Ectodermal cell (in vitro differentiated cells): ENCODE measurements around the gene KRTAP10-12.
"Not testable (repeated sequence)": the region's sequence is repeated elsewhere in the genome, so short reads cannot be mapped to it uniquely, and the experiment has no call there.

ENCODE experiments used
- H3K27ac ChIP-seq: 2 replicates; pipeline ENCODE4 v1.7.0; 2013; ENCODE audit warnings: mild to moderate bottlenecking, low read depth, low read length; ENCODE audit not compliant: insufficient read depth, poor library complexity, severe bottlenecking
- H3K27me3 ChIP-seq: 2 replicates; pipeline ENCODE4 v1.7.0; 2013; ENCODE audit warnings: mild to moderate bottlenecking, low read length; ENCODE audit not compliant: insufficient read depth, control insufficient read depth, poor library complexity, severe bottlenecking
- H3K36me3 ChIP-seq: one replicate; pipeline ENCODE4 v1.7.0; 2013; ENCODE audit warnings: low read length; ENCODE audit not compliant: control insufficient read depth, insufficient read depth
- H3K4me1 ChIP-seq: one replicate; pipeline ENCODE4 v1.7.0; 2013; ENCODE audit warnings: low read length; ENCODE audit not compliant: control insufficient read depth, insufficient read depth
- H3K4me3 ChIP-seq: 2 replicates; pipeline ENCODE4 v1.7.0; 2013; ENCODE audit warnings: low read depth, low read length, control low read depth; ENCODE audit not compliant: insufficient read depth
- H3K9me3 ChIP-seq: 2 replicates; pipeline ENCODE4 v1.7.0; 2013; ENCODE audit warnings: mild to moderate bottlenecking, low read length, moderate library complexity; ENCODE audit not compliant: control insufficient read depth
- WGBS, 2 experiments: methylation state at CpG; one replicate each; pipeline ENCODE4 v1.1.7; 2013; ENCODE audit warnings: missing lambda C conversion rate in 2 of 2; 5-methylcytosine and 5-hydroxymethylcytosine counted together

The KRTAP10-12 gene

DNA sequence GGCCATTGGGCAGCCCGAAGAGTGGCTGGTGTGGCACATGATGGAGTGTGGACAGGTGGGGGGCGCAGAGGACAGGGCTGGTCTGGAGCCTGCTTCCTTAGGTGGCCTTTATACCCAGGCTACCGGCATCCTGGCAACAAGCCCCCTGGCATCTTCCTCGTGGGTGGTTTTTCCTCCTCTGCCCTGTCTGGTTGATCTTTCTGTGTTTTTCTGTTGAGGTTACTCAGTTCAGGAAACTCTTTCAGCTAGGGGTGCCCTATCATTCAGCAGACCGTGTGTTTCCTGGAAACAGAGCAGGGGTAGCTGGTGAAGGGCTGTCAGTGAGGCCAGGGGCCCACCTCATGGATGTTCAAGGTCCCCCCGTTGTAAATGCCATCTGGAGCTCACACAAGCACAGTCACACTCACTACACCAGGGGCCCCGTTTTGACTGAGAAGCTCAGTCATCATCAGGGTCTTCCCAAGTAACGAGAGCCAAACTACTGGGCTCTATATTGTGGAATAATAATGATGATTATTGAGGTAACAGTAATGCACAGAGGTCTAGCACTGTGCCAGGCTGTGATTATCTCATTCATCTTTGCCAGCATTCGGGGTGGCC, 42.3 kb upstream of the KRTAP10-12 start, which contains the start of gene KRTAP12-4:
Gene KRTAP12-4 (minus strand): TSS at position 84 of the 600 bp plus-strand sequence. CDS start 45 bp downstream, at position 39.
- Histone ChIP-seq H3K27me3 (no peaks in the 10 kb centered on the region), H3K36me3 (no peaks in the 10 kb centered on the region), H3K27ac (no peak within 1 kb of the TSS), H3K4me1 (peaks cover 3% of the 10 kb centered on the region), H3K9me3 (no peaks in the 10 kb centered on the region), H3K4me3 (no peak within 1 kb of the TSS)
- WGBS, 2 experiments, result 91 to 92% methylated on average over 9 of the region's 9 CpGs

DNA sequence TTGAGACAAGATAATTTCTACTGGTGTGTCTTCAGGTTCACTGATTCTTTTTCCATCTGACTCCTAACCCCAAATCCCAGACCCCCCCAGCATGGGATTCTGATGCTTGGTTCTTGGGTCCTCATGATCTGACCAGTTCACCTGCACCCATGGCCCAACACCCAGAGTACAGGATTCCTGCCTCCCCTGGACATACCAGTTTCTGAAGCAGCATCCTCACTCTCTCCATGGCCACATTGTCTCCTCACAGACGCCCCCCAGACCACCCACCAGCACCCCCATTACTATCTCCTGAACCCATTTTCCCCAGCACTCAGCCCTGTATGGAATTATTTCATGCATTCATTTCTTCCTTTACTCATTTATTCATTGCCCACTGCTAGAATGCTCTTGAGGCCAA, 40.1 kb upstream of the KRTAP10-12 start:
- Histone ChIP-seq H3K4me1 (peaks cover 3% of the 10 kb centered on the region), H3K9me3 (no peaks in the 10 kb centered on the region), H3K27ac (no peak overlapping the region), H3K36me3 (no peaks in the 10 kb centered on the region), H3K4me3 (no peak overlapping the region), H3K27me3 (no peaks in the 10 kb centered on the region)
- WGBS, 2 experiments, result 78 to 83% methylated on average over 1 of the region's 1 CpG

DNA sequence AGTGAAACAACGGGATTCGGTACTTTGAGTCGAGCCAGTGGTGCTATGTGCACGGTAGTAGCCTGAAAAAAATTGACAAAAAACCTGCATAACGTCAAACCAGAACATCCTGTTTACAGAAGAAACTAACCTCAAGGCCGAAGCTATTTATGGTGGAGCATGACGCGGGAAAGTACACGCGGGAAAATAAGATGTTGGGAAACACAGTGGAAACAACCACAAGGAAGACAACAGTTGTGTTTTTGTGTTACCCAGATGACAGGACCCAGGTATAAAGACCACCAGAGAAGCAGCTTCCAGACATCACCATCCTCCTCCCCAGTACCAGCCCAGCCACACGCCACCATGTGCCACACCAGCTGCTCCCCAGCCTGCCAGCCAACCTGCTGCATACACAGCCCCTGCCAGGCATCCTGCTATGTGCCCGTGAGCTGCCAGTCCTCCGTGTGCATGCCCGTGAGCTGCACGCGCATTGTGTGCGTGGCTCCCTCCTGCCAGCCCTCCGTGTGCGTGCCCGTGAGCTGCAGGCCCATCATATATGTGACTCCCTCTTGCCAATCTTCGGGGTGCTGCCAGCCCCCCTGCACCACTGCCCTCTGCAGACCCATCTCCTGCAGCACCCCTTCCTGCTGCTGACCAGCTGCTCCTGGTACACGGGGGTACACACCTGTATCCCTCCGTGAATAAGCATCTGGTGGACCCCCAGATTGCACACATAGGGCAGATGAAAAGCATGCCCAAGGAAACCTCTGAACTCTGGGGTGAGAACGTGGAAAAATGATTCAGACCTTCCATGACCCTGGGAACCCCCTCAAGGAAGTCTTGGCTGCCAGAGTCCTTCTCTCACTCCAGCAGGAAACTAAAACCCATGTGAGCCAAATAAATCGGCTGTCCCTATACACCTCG, 39.1 kb upstream of the KRTAP10-12 start, which contains the start of gene KRTAP12-3:
Gene KRTAP12-3 (plus strand): TSS at position 298 of the 906 bp plus-strand sequence. CDS start 48 bp downstream, at position 346.
- no peaks in the 10 kb centered on the region for H3K27me3 ChIP-seq
- H3K36me3 ChIP-seq, result no peaks in the 10 kb centered on the region
- H3K4me1 ChIP-seq, result peaks cover 3% of the 10 kb centered on the region
- no peak within 1 kb of the TSS for H3K27ac ChIP-seq
- H3K9me3 ChIP-seq, result no peaks in the 10 kb centered on the region
- WGBS, 2 experiments, result 92 to 94% methylated on average over 26 of the region's 26 CpGs
- no peak within 1 kb of the TSS for H3K4me3 ChIP-seq

DNA sequence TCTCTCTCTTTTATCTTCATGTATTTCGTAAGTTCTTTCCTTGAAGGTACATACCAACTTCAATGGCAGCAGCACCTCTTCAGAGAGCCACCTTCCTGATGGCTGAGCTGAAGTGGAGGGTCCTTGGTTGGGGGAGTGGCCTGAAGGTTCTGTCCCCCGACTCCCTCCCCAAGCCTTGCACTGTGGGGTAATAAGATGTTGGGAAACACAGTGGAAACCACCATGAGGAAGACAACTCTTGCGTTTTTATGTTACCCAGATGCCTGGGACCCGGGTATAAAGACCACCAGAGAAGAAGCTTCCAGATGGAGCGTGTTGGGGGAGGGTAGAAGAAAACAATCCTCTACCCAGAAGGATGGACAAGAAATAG, 38.4 kb upstream of the KRTAP10-12 start:
- Histone ChIP-seq H3K4me3 (no peak overlapping the region), H3K4me1 (peaks cover 3% of the 10 kb centered on the region), H3K27me3 (no peaks in the 10 kb centered on the region), H3K36me3 (no peaks in the 10 kb centered on the region), H3K27ac (no peak overlapping the region), H3K9me3 (no peaks in the 10 kb centered on the region)
- WGBS, 2 experiments, result 93 to 97% methylated on average over 5 of the region's 5 CpGs

DNA sequence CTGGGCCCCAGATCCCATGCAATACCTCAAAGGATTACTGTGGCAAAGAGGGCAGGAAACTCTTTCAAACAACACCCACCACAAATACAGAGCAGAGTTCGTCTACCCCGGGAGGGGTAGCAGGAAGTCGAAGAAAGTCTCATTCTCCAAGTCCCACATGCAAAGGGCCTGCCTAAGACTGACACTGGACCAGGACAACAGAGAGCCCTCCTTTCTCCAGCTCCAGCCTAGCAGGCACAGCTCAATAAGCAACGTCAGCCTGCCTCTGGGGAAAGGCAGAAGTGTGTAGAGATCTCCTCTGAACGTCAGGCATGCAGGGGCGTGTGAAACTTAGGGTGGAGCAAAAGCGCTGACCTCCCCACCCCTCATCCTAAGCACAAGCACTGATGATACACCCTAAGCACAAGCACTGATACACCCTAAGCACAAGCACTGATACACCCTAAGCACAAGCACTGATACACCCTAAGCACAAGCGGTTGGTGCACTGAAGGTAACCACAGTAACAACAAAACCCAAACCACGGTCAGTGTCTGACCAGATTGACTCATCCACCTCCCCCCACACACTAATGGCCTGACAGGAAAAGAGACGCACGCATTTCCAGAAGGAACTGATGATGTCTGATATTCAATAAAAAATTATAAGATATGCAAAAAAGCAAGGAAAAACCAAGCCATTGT, 37.9 kb upstream of the KRTAP10-12 start:
- H3K36me3 ChIP-seq, result no peaks in the 10 kb centered on the region
- no peaks in the 10 kb centered on the region for H3K27me3 ChIP-seq
- no peak overlapping the region for H3K4me3 ChIP-seq
- 71 to 82% methylated on average over 9 to 11 of the region's 11 CpGs for WGBS, 2 experiments
- H3K4me1 ChIP-seq, result peaks cover 3% of the 10 kb centered on the region
- no peak overlapping the region for H3K27ac ChIP-seq
- no peaks in the 10 kb centered on the region for H3K9me3 ChIP-seq

DNA sequence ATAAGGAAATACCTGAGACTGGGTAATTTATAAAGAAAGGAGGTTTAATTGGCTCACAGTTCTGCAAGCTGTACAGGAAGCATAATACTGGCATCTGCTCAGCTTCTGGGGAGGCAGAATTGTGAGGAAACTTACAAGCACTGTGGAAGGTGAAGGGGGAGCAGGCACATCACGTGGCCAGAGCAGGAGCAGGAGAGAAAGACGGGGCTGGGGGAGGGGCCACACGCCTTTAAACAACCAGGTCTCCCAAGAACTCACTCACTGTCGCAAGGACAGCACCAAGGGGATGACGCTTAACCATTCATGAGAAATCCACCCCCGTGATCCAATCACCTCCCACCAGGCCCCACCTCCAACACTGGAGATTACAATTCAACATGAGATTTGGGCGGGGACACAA, 35.4 kb upstream of the KRTAP10-12 start:
- H3K4me1 ChIP-seq, H3K4me3 ChIP-seq, H3K27ac ChIP-seq, H3K36me3 ChIP-seq, H3K9me3 ChIP-seq, H3K27me3 ChIP-seq: not testable (repeated sequence)
- 41 to 46% methylated on average over 6 of the region's 7 CpGs for WGBS, 2 experiments

DNA sequence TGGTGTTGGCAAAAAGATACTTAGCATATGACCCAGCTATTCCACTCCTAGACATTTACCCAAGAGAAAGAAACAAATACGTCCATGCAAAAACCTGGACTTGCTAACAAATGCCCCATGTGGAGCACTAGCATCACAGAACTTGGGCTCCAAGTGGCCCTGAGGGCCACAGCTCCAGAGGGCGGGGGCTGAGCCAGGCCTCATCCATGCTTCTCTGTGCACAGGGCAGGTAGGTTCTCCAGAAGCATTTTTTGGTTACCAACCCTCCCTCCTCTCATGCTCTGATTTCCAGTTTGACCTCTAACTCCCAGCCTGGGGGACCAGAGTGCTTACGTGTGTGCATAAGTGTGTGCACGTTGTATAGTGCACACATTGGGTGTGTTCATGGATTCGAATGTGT, 32.3 kb upstream of the KRTAP10-12 start:
- WGBS, 2 experiments, result 93 to 94% methylated on average over 5 of the region's 5 CpGs

DNA sequence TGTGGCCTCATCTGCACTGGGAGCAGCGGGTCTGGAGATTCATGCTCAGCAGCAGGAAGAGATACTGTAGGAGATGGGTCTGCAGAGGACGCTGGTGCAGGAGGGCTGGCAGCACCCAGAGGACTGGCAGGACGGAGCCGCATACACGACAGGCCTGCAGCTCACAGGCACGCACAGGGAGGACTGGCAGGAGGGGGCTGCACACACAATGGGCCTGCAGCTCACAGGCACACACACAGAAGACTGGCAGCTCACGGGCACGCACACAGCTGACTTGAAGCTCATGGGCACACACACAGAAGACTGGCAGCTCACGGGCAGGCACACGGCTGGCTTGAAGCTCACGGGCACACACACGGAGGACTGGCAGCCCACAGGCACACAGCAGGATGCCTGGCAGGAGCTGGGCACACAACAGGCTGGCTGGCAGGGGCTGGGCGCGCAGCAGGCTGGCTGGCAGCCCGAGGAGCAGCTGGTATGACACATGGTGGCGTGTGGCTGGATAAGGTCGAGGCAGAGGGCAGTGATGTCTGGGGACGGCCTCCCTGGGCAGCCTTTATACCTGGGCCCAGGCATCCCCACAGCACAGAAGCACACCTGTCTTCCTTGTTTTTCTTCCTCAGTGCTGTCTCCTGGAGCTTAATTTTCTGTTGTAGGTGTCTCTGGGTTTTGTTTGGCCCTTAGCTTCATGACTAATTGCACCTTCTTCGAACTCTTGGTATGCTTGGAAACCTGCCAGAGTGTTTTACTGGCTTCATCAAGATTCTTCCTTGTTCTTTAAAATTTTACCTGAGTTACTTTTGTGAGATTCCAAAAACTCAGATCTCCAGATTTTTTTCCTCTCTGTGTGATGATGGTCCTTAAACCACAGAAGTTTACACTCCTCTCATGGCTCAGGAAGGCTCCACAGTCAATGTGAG, 30.3 kb upstream of the KRTAP10-12 start, which contains the start of gene KRTAP12-2:
Gene KRTAP12-2 (minus strand): TSS at position 527 of the 920 bp plus-strand sequence. CDS start 41 bp downstream, at position 486.
- Histone ChIP-seq H3K9me3 (no peaks in the 10 kb centered on the region), H3K27ac (no peak within 1 kb of the TSS), H3K4me3 (no peak within 1 kb of the TSS), H3K4me1 (no peaks in the 10 kb centered on the region), H3K27me3 (no peaks in the 10 kb centered on the region), H3K36me3 (no peaks in the 10 kb centered on the region)
- 89 to 92% methylated on average over 19 of the region's 19 CpGs for WGBS, 2 experiments

More for the DNA sequence above, 32.3 kb upstream of the KRTAP10-12 start:
- Histone ChIP-seq H3K4me1 (no peaks in the 10 kb centered on the region), H3K9me3 (no peaks in the 10 kb centered on the region), H3K27me3 (no peaks in the 10 kb centered on the region), H3K4me3 (no peak overlapping the region), H3K27ac (no peak overlapping the region), H3K36me3 (no peaks in the 10 kb centered on the region)

DNA sequence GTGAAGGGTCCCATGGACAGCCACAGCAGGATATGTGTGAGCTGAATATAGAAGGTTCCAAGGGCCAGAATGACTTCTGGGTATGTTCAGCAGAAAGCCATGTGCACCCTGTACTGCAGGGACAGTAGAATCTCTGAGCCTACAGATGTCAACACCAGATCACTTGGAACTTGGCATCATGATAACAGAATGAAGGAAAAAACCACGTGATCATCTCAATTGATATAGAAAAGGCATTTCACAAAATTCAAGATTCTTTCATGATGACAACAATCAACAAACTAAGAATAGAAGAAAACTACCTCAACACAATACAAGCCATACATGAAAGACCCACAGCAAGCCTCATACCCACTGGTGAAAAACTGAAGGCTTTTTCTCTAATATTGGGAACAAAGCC, 29.4 kb upstream of the KRTAP10-12 start:
- 71 to 79% methylated on average over 1 of the region's 1 CpG for WGBS, 2 experiments
- Histone ChIP-seq H3K36me3 (no peaks in the 10 kb centered on the region), H3K4me1 (no peaks in the 10 kb centered on the region), H3K4me3 (no peak overlapping the region), H3K27me3 (no peaks in the 10 kb centered on the region), H3K27ac (no peak overlapping the region), H3K9me3 (no peaks in the 10 kb centered on the region)
